Ovary (tissue), 3 donors: ENCODE data around the gene CCNO.

Experiments
- CTCF ChIP-seq, 3 donors: fragments of 450-650 bp in 2 of 3; fragments of 200-600 bp in 1 of 3; IDR thresholded peaks; one replicate each; pipeline versions ENCODE4 v1.5.1 to v1.8.0; 2016 to 2022; ENCODE audit warnings: antibody characterized with exemption in 3 of 3, mild to moderate bottlenecking in 1 of 3
- POLR2A ChIP-seq: fragments of 450-650 bp; IDR thresholded peaks from one replicate; pipeline ENCODE4 v1.6.1; 2017; ENCODE audit warnings: antibody characterized with exemption, mild to moderate bottlenecking, moderate library complexity
- donor health status: DM: no; HTN: no; CAD: no.

GRCh38 chr5:55234121-55234700 lies 803 bp upstream of the CCNO start:
- TF ChIP-seq CTCF (IDR thresholded peaks at IDR 0.05) (no peak), POLR2A (no peak)
